Measurements from ENCODE around the gene CST2. TPM values are rescaled to one million over a fixed set of nuclear protein-coding genes. Genes with fewer than 3 reads are reported as not detected.
A peak's percentile ranks its signal among the peaks of the same experiment; 100 is the strongest.
"Not testable (repeated sequence)": the region's sequence is repeated elsewhere in the genome, so short reads cannot be mapped to it uniquely, and the experiment has no call there.

The CST2 gene
- total and polyA plus RNA-seq, 12 donors = 0.75 TPM; not detected in 11

GRCh38 chr20:23841693-23842092 is 15.2 kb upstream of the CST2 start:
- TF ChIP-seq, protein P1, sequence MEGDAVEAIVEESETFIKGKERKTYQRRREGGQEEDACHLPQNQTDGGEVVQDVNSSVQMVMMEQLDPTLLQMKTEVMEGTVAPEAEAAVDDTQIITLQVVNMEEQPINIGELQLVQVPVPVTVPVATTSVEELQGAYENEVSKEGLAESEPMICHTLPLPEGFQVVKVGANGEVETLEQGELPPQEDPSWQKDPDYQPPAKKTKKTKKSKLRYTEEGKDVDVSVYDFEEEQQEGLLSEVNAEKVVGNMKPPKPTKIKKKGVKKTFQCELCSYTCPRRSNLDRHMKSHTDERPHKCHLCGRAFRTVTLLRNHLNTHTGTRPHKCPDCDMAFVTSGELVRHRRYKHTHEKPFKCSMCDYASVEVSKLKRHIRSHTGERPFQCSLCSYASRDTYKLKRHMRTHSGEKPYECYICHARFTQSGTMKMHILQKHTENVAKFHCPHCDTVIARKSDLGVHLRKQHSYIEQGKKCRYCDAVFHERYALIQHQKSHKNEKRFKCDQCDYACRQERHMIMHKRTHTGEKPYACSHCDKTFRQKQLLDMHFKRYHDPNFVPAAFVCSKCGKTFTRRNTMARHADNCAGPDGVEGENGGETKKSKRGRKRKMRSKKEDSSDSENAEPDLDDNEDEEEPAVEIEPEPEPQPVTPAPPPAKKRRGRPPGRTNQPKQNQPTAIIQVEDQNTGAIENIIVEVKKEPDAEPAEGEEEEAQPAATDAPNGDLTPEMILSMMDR (IDR thresholded peaks at IDR 0.05) = no peak

DNA sequence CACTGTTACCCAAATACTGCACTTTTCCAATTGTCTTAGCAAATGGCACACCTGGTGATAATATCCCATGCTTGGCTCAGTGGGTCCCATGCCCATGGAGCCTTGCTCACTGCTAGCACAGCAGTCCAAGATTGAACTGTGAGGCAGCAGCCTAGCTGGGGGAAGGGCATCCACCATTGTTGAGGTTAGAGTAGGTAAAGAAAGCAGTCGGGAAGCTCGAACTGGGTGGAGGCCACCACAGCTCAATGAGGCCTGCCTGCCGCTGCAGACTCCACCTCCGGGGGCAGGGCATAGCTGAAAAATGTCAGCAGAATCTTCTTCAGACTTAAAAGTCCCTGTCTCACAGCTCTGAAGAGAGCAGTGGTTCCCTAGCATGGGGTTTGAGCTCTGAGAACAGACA is 9.2 kb upstream of the CST2 start:
- DNase-seq (no peak), ATAC-seq (no peak)
- H3K4me3 ChIP-seq = no peak overlapping the region
- intact Hi-C loops (cut with DNase I) = no loop called here
- no peaks in the 10 kb centered on the region for H3K36me3 ChIP-seq
- no peaks in the 10 kb centered on the region for H3K4me1 ChIP-seq
- WGBS, 2 donors = 78 to 79% methylated on average over 4 of the region's 4 CpGs
- H3K27ac ChIP-seq = no peak overlapping the region
- peaks cover 0 to 9% (median 0%) of the 10 kb centered on the region in 11 donors for H3K9me3 ChIP-seq
- TF ChIP-seq, protein P1 (IDR thresholded peaks at IDR 0.05) = no peak
- H3K27me3 ChIP-seq = peaks cover 0 to 9% (median 0%) of the 10 kb centered on the region in 7 donors

More at GRCh38 chr20:23841693-23842092, 15.2 kb upstream of the CST2 start:
- H3K4me1 ChIP-seq = no peaks in the 10 kb centered on the region
- peaks cover 0 to 15% (median 0%) of the 10 kb centered on the region in 11 donors for H3K9me3 ChIP-seq
- DNase-seq (no peak), ATAC-seq (no peak)
- H3K36me3 ChIP-seq = no peaks in the 10 kb centered on the region
- WGBS, 2 donors = 61 to 67% methylated on average over 2 of the region's 2 CpGs
- H3K27me3 ChIP-seq = peaks cover 0 to 7% (median 0%) of the 10 kb centered on the region in 7 donors
- intact Hi-C loops (cut with DNase I) = loop anchor here in 1 of 10 donors (10.0 kb wide), 1 partner anchor 63 kb away; no protein-coding TSS in a partner anchor
- H3K4me3 ChIP-seq = no peak overlapping the region
- H3K27ac ChIP-seq = no peak overlapping the region

GRCh38 chr20:23832775-23833513 is 6.4 kb upstream of the CST2 start:
- TF ChIP-seq, protein P1 (IDR thresholded peaks at IDR 0.05) = no peak
- no peaks in the 10 kb centered on the region for H3K4me1 ChIP-seq
- H3K27ac ChIP-seq = no peak overlapping the region
- H3K9me3 ChIP-seq = no peaks in the 10 kb centered on the region
- DNase-seq (no peak), ATAC-seq (no peak)
- 33 to 50% methylated on average over 3 of the region's 3 CpGs for WGBS, 2 donors
- peaks cover 0 to 9% (median 0%) of the 10 kb centered on the region in 7 donors for H3K27me3 ChIP-seq
- intact Hi-C loops (cut with DNase I) = no loop called here
- H3K4me3 ChIP-seq = no peak overlapping the region
- H3K36me3 ChIP-seq = no peaks in the 10 kb centered on the region

DNA sequence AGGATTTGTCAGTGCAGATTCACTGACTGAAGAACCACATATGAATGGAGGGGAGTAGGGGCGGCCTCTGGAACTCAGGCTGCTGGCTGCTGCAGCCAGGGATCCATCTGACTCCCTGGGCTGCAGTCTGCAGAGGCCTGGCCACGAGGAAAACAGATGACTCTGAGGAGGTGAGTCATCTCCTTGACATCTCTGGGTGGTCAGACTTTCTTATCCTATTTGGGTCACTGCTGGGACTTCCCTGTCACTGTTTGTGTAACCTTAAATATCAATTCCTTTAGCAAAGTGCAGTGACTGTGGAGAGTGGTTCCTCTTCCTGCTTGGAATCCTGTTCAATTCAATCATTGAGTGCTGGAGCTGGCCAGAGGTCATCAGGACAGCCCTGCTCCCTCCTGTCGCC is 5.4 kb upstream of the CST2 start:
- 42 to 49% methylated on average over 3 of the region's 3 CpGs for WGBS, 2 donors

More for the DNA sequence above, 5.4 kb upstream of the CST2 start:
- DNase-seq; H3K27ac ChIP-seq; H3K27me3 ChIP-seq; H3K36me3 ChIP-seq; H3K4me1 ChIP-seq; intact Hi-C loops (cut with DNase I); H3K9me3 ChIP-seq; H3K4me3 ChIP-seq: not testable (repeated sequence)
- peak in 1 of 8 donors; percentile 52 for ATAC-seq

All from heart right ventricle (tissue), 16 donors.